SK-N-SH treated with all-trans-retinoic acid at 6 μM for 48 hours (cell line): ENCODE data around the gene SLC35A2.

Experiments
- ATAC-seq: fragments of 200-7000 bp; cut with Tn5 transposase; 3 replicates; pipeline ENCODE4 v1.9.1; 2020; ENCODE audit warnings: mild to moderate bottlenecking, moderate library complexity
- ARNTL ChIP-seq: fragments of 450-650 bp; formaldehyde crosslinking; IDR thresholded peaks from 2 replicates; pipeline ENCODE4 v1.5.0; 2020; ENCODE audit warnings: low read depth, mild to moderate bottlenecking, moderate library complexity, borderline replicate concordance
- BACH2 ChIP-seq: fragments of 250-450 bp; sonication (Bioruptor Pico); IDR thresholded peaks from 2 replicates; pipeline ENCODE4 v1.9.0; 2021; ENCODE audit warnings: mild to moderate bottlenecking, borderline replicate concordance
- CREB5 ChIP-seq: fragments of 250-450 bp; sonication (Bioruptor Pico); IDR thresholded peaks from 2 replicates; pipeline ENCODE4 v1.5.1; 2020; ENCODE audit warnings: low read depth, mild to moderate bottlenecking, moderate library complexity
- CSRNP3 ChIP-seq: fragments of 250-450 bp; sonication (Bioruptor Pico); IDR thresholded peaks from 2 replicates; pipeline ENCODE4 v1.5.1; 2021; ENCODE audit warnings: mild to moderate bottlenecking, moderate library complexity
- ESRRG ChIP-seq: fragments of 250-450 bp; sonication (Bioruptor Pico); IDR thresholded peaks from 2 replicates; pipeline ENCODE4 v1.6.1; 2021; ENCODE audit warnings: mild to moderate bottlenecking
- ISL1 ChIP-seq: fragments of 250-450 bp; sonication (Bioruptor Pico); IDR thresholded peaks from 2 replicates; pipeline ENCODE4 v2.1.2; 2022; ENCODE audit warnings: mild to moderate bottlenecking, moderate library complexity
- OSR1 ChIP-seq: fragments of 250-450 bp; sonication (Bioruptor Pico); IDR thresholded peaks from 2 replicates; pipeline ENCODE4 v1.8.0; 2022; ENCODE audit warnings: moderate library complexity, mild to moderate bottlenecking, inconsistent platforms
- PATZ1 ChIP-seq: fragments of 250-450 bp; sonication (Bioruptor Pico); IDR thresholded peaks from 2 replicates; pipeline ENCODE4 v1.8.0; 2020; ENCODE audit warnings: mild to moderate bottlenecking, moderate library complexity, borderline replicate concordance
- POU6F1 ChIP-seq: fragments of 250-450 bp; sonication (Bioruptor Pico); IDR thresholded peaks from 2 replicates; pipeline ENCODE4 v1.8.0; 2021; ENCODE audit warnings: low read depth, mild to moderate bottlenecking, moderate library complexity, borderline replicate concordance
- PPARA ChIP-seq: fragments of 250-450 bp; sonication (Bioruptor Pico); IDR thresholded peaks from 2 replicates; pipeline ENCODE4 v1.5.0; 2020; ENCODE audit warnings: mild to moderate bottlenecking, borderline replicate concordance
- RARB ChIP-seq: fragments of 250-450 bp; sonication (Bioruptor Pico); IDR thresholded peaks from 2 replicates; pipeline ENCODE4 v1.8.0; 2021; ENCODE audit warnings: mild to moderate bottlenecking, moderate library complexity
- SNAI2 ChIP-seq: fragments of 250-450 bp; sonication (Bioruptor Pico); IDR thresholded peaks from 2 replicates; pipeline ENCODE4 v1.5.0; 2020; ENCODE audit warnings: mild to moderate bottlenecking, moderate library complexity
- TCF4 ChIP-seq: fragments of 250-450 bp; sonication (Bioruptor Pico); IDR thresholded peaks from 2 replicates; pipeline ENCODE4 v1.8.0; 2021; ENCODE audit warnings: mild to moderate bottlenecking, moderate library complexity, borderline replicate concordance
- TSHZ2 ChIP-seq: fragments of 250-450 bp; sonication (Bioruptor Pico); IDR thresholded peaks from 2 replicates; pipeline ENCODE4 v1.5.0; 2020; ENCODE audit warnings: mild to moderate bottlenecking, moderate library complexity
- ZC3H10 ChIP-seq: fragments of 250-450 bp; sonication (Bioruptor Pico); IDR thresholded peaks from 2 replicates; pipeline ENCODE4 v1.5.1; 2021; ENCODE audit warnings: mild to moderate bottlenecking, moderate library complexity
- ZFP30 ChIP-seq: fragments of 450-650 bp; formaldehyde crosslinking; IDR thresholded peaks from 2 replicates; pipeline ENCODE4 v1.5.0; 2022; ENCODE audit warnings: mild to moderate bottlenecking, moderate library complexity
- ZNF565 ChIP-seq: fragments of 450-650 bp; formaldehyde crosslinking; conservative IDR thresholded peaks from 2 replicates; pipeline ENCODE4 v1.5.0; 2020; ENCODE audit warnings: low read depth, mild to moderate bottlenecking, moderate library complexity
- ZNF70 ChIP-seq: fragments of 450-650 bp; formaldehyde crosslinking; IDR thresholded peaks from 2 replicates; pipeline ENCODE4 v1.5.0; 2020; ENCODE audit warnings: mild to moderate bottlenecking, moderate library complexity
- ZNF8 ChIP-seq: fragments of 450-650 bp; formaldehyde crosslinking; IDR thresholded peaks from 2 replicates; pipeline ENCODE4 v1.5.0; 2020; ENCODE audit warnings: mild to moderate bottlenecking, moderate library complexity

Gene SLC35A2

GRCh38 chrX:48919947-48920717 lies 8.7 kb upstream of the SLC35A2 start:
- ATAC-seq: no peak

GRCh38 chrX:48919360-48919841 lies 8.0 kb upstream of the SLC35A2 start:
- no peak for TF ChIP-seq ZNF565
- no peak for TF ChIP-seq TSHZ2
- no peak for TF ChIP-seq PPARA (CRISPR knock-in tag)
- TF ChIP-seq ESRRG (CRISPR knock-in tag): no peak
- peak; percentile 44 for ATAC-seq

More at GRCh38 chrX:48919947-48920717, 8.7 kb upstream of the SLC35A2 start:
- no peak for TF ChIP-seq ZNF565
- TF ChIP-seq CSRNP3: no peak
- TF ChIP-seq ZFP30 (CRISPR knock-in tag): no peak
- TF ChIP-seq SNAI2 (CRISPR knock-in tag): no peak
- TF ChIP-seq OSR1: no peak
- no peak for TF ChIP-seq ZNF8 (CRISPR knock-in tag)
- no peak for TF ChIP-seq POU6F1 (CRISPR knock-in tag)
- TF ChIP-seq ZNF70 (CRISPR knock-in tag): no peak
- TF ChIP-seq CREB5 (CRISPR knock-in tag): no peak
- TF ChIP-seq ISL1 (CRISPR knock-in tag): no peak
- no peak for TF ChIP-seq ARNTL
- no peak for TF ChIP-seq TCF4
- no peak for TF ChIP-seq ESRRG (CRISPR knock-in tag)
- TF ChIP-seq RARB (CRISPR knock-in tag): no peak
- no peak for TF ChIP-seq PPARA (CRISPR knock-in tag)
- TF ChIP-seq BACH2: no peak
- TF ChIP-seq ZC3H10 (CRISPR knock-in tag): no peak
- TF ChIP-seq PATZ1 (CRISPR knock-in tag): no peak

GRCh38 chrX:48918643-48919340 lies 7.3 kb upstream of the SLC35A2 start, which contains the start of gene PIM2:
Gene PIM2, minus strand, starts transcription at chrX:48919024. Its CDS starts 190 bp downstream, at chrX:48918834.
- peak; percentile 46; the same call in 1 of the 2 replicates for TF ChIP-seq CSRNP3
- no peak for TF ChIP-seq TCF4
- no peak for TF ChIP-seq CREB5 (CRISPR knock-in tag)
- no peak for TF ChIP-seq ZNF8 (CRISPR knock-in tag)
- ATAC-seq: peak; percentile 88
